Measurements from ENCODE around the gene OCIAD2. TPM values are rescaled to one million over a fixed set of nuclear protein-coding genes. Genes with fewer than 3 reads are reported as not detected.
A peak's percentile ranks its signal among the peaks of the same experiment; 100 is the strongest.
"Not testable (repeated sequence)": the region's sequence is repeated elsewhere in the genome, so short reads cannot be mapped to it uniquely, and the experiment has no call there.

The OCIAD2 gene
- total RNA-seq (2014; rRNA removed; shearing (Covaris generic)), result not detected in 2 replicates

- DNase-seq (ENCODE audit: low spot score), result peak; percentile 54
- in situ Hi-C loops (cut with HindIII; ENCODE audit: low sequenced_read_pairs), result no loop called here
Measured at GRCh38 chr4:48906206-48907173, at the start of gene OCIAD2. Gene OCIAD2 (minus strand): TSS chr4:48906774. CDS start chr4:48904549, 2,225 bp downstream.

- no peak for DNase-seq (ENCODE audit: low spot score)
- in situ Hi-C loops (cut with HindIII; ENCODE audit: low sequenced_read_pairs), result no loop called here
Measured at GRCh38 chr4:48954314-48954713, 47.7 kb upstream of the OCIAD2 start.

- no peak for DNase-seq (ENCODE audit: low spot score)
- in situ Hi-C loops (cut with HindIII; ENCODE audit: low sequenced_read_pairs), result no loop called here
Measured at GRCh38 chr4:48949518-48950219, 43.1 kb upstream of the OCIAD2 start.

GRCh38 chr4:48949086-48949485, 42.5 kb upstream of the OCIAD2 start:
- in situ Hi-C loops (cut with HindIII; ENCODE audit: low sequenced_read_pairs), result no loop called here
- DNase-seq (ENCODE audit: low spot score), result no peak

GRCh38 chr4:48947731-48948130, 41.2 kb upstream of the OCIAD2 start:
- in situ Hi-C loops (cut with HindIII; ENCODE audit: low sequenced_read_pairs), result no loop called here
- DNase-seq (ENCODE audit: low spot score), result no peak

- DNase-seq (ENCODE audit: low spot score), result no peak
- in situ Hi-C loops (cut with HindIII; ENCODE audit: low sequenced_read_pairs), result no loop called here
Measured at GRCh38 chr4:48945981-48946380, 39.4 kb upstream of the OCIAD2 start.

GRCh38 chr4:48944756-48945241, 38.2 kb upstream of the OCIAD2 start:
- no peak for DNase-seq (ENCODE audit: low spot score)

GRCh38 chr4:48944252-48944651, 37.7 kb upstream of the OCIAD2 start:
- DNase-seq (ENCODE audit: low spot score), result no peak
- in situ Hi-C loops (cut with HindIII; ENCODE audit: low sequenced_read_pairs), result no loop called here

More at GRCh38 chr4:48944756-48945241, 38.2 kb upstream of the OCIAD2 start:
- in situ Hi-C loops (cut with HindIII; ENCODE audit: low sequenced_read_pairs), result no loop called here

- no peak for DNase-seq (ENCODE audit: low spot score)
- in situ Hi-C loops (cut with HindIII; ENCODE audit: low sequenced_read_pairs), result no loop called here
Measured at GRCh38 chr4:48943387-48943786, 36.8 kb upstream of the OCIAD2 start.

GRCh38 chr4:48939785-48940184, 33.2 kb upstream of the OCIAD2 start:
- peak; percentile 17 for DNase-seq (ENCODE audit: low spot score)
- in situ Hi-C loops (cut with HindIII; ENCODE audit: low sequenced_read_pairs), result no loop called here

GRCh38 chr4:48938831-48939230, 32.3 kb upstream of the OCIAD2 start:
- DNase-seq (ENCODE audit: low spot score), result no peak
- in situ Hi-C loops (cut with HindIII; ENCODE audit: low sequenced_read_pairs), result no loop called here

- DNase-seq (ENCODE audit: low spot score), result no peak
- in situ Hi-C loops (cut with HindIII; ENCODE audit: low sequenced_read_pairs), result no loop called here
Measured at GRCh38 chr4:48937033-48937432, 30.5 kb upstream of the OCIAD2 start.

- in situ Hi-C loops (cut with HindIII; ENCODE audit: low sequenced_read_pairs), result no loop called here
- no peak for DNase-seq (ENCODE audit: low spot score)
Measured at GRCh38 chr4:48931459-48931858, 24.9 kb upstream of the OCIAD2 start.

GRCh38 chr4:48930654-48931053, 24.1 kb upstream of the OCIAD2 start:
- in situ Hi-C loops (cut with HindIII; ENCODE audit: low sequenced_read_pairs), result no loop called here

GRCh38 chr4:48924416-48924815, 17.8 kb upstream of the OCIAD2 start:
- in situ Hi-C loops (cut with HindIII; ENCODE audit: low sequenced_read_pairs), result no loop called here
- DNase-seq (ENCODE audit: low spot score), result no peak

More at GRCh38 chr4:48930654-48931053, 24.1 kb upstream of the OCIAD2 start:
- DNase-seq (ENCODE audit: low spot score), result no peak

GRCh38 chr4:48923065-48923464, 16.5 kb upstream of the OCIAD2 start:
- in situ Hi-C loops (cut with HindIII; ENCODE audit: low sequenced_read_pairs); DNase-seq (ENCODE audit: low spot score): not testable (repeated sequence)

- DNase-seq (ENCODE audit: low spot score), result no peak
- in situ Hi-C loops (cut with HindIII; ENCODE audit: low sequenced_read_pairs), result no loop called here
Measured at GRCh38 chr4:48914311-48914710, 7.7 kb upstream of the OCIAD2 start.

- DNase-seq (ENCODE audit: low spot score), result peak; percentile 90
- in situ Hi-C loops (cut with HindIII; ENCODE audit: low sequenced_read_pairs), result no loop called here
Measured at GRCh38 chr4:48913346-48913745, 6.8 kb upstream of the OCIAD2 start.

- no peak for DNase-seq (ENCODE audit: low spot score)
- in situ Hi-C loops (cut with HindIII; ENCODE audit: low sequenced_read_pairs), result no loop called here
Measured at GRCh38 chr4:48912349-48912748, 5.8 kb upstream of the OCIAD2 start.

- in situ Hi-C loops (cut with HindIII; ENCODE audit: low sequenced_read_pairs), result no loop called here
- no peak for DNase-seq (ENCODE audit: low spot score)
Measured at GRCh38 chr4:48910511-48910910, 3.9 kb upstream of the OCIAD2 start.
